ENCODE results near the gene PRPF40A. TPM values are rescaled to one million over a fixed set of nuclear protein-coding genes. Genes with fewer than 3 reads are reported as not detected.

Gene PRPF40A
- total and polyA plus RNA-seq, 2 of the 8 experiments (the other 6 are each of a cell fraction or from before 2014, with no cell fraction given) = 85.5 to 176 TPM

- TF ChIP-seq RNF2 (IDR thresholded peaks at IDR 0.05; ENCODE audit: borderline replicate concordance, low read depth, low read length, missing control alignments, poor library complexity, severe bottlenecking) (no peak), RXRA (IDR thresholded peaks at IDR 0.05; ENCODE audit: insufficient read depth, low read depth, low read length) (no peak), TBP (IDR thresholded peaks at IDR 0.05; ENCODE audit: low read depth, low read length) (no peak), HDAC2 (IDR thresholded peaks at IDR 0.05; ENCODE audit: borderline replicate concordance in 1 of 2, low read depth in 2 of 2, low read length in 2 of 2) (no peak), KDM5A (IDR thresholded peaks at IDR 0.05; ENCODE audit: low read length) (no peak), SP1 (IDR thresholded peaks at IDR 0.05; ENCODE audit: low read depth, low read length) (no peak), SIRT6 (IDR thresholded peaks at IDR 0.05; ENCODE audit: low read length) (no peak), TCF12 (IDR thresholded peaks at IDR 0.05; ENCODE audit: low read depth, low read length) (no peak), PHF8 (conservative IDR thresholded peaks at IDR 0.05; ENCODE audit: low read depth, low read length) (no peak), KDM4A (IDR thresholded peaks at IDR 0.05; ENCODE audit: low read depth, low read length, severe bottlenecking) (no peak), BCL11A (IDR thresholded peaks at IDR 0.05; ENCODE audit: low read depth in 2 of 2, low read length in 2 of 2) (no peak)
Measured at GRCh38 chr2:152694161-152694661, 23.1 kb downstream of the PRPF40A start (continued).

All from H1 (cell line).